Endothelial cell of umbilical vein (primary cell): Measurements from ENCODE around the gene VTI1A. TPM values are rescaled to one million over a fixed set of nuclear protein-coding genes. Genes with fewer than 3 reads are reported as not detected.

Source experiments
- BruUV-seq: library from RNA; stranded (reverse); fragments of 400-500 nt; replicated peaks from 2 replicates; lab custom pipeline; 2021; lab: Mats Ljungman, UMichigan
- CTCF ChIA-PET: fragments of 300-600, 350-600 bp; sonication (Branson Sonifier 250); formaldehyde crosslinking; loops from one replicate; lab custom pipeline; 2021; ENCODE audit warnings: antibody characterized with exemption, inconsistent platforms; lab: Charles Lee
- POLR2A ChIA-PET: fragments of 300-600, 350-600 bp; sonication (Branson Sonifier 250); formaldehyde crosslinking; loops from one replicate; lab custom pipeline; 2021; ENCODE audit warnings: antibody characterized with exemption, inconsistent platforms; lab: Charles Lee
- DNase-seq: peaks from one replicate; pipeline ENCODE4 v3.0.0-alpha.2; 2011; ENCODE audit warnings: low read depth, low spot score
- FAIRE-seq: peaks from 2 replicates; lab custom pipeline; 2011; peaks lifted over from hg19 to GRCh38; lab: Jason Lieb, UNC
- H2AFZ ChIP-seq: 2 replicates; pipeline ENCODE4 v1.6.0; 2012; ENCODE audit warnings: low read depth, low read length, control low read depth, inconsistent platforms
- H3K27ac ChIP-seq: 2 replicates; pipeline ENCODE4 v1.5.1; 2011; ENCODE audit warnings: low read depth, mild to moderate bottlenecking, control low read depth, low read length, moderate library complexity; ENCODE audit not compliant: insufficient read depth
- H3K27me3 ChIP-seq, 2 experiments: 2 replicates each; pipeline versions ENCODE4 v1.6.0 to v1.6.1; 2011; ENCODE audit warnings: low read length in 2 of 2, mixed read lengths in 1 of 2; ENCODE audit not compliant: control insufficient read depth in 2 of 2, insufficient read depth in 2 of 2
- H3K36me3 ChIP-seq, 2 experiments: 2 replicates in 1 of 2; 3 replicates in 1 of 2; pipeline ENCODE4 v1.5.1; 2011; ENCODE audit warnings: low read length in 2 of 2, mild to moderate bottlenecking in 1 of 2, moderate library complexity in 1 of 2; ENCODE audit not compliant: control insufficient read depth in 2 of 2, insufficient read depth in 2 of 2; ENCODE audit errors: extremely low read depth in 1 of 2
- H3K4me1 ChIP-seq: 3 replicates; pipeline ENCODE4 v1.5.1; 2011; ENCODE audit warnings: mild to moderate bottlenecking, low read length; ENCODE audit not compliant: control insufficient read depth, insufficient read depth; ENCODE audit errors: extremely low read depth
- H3K4me2 ChIP-seq: 2 replicates; pipeline ENCODE4 v1.6.1; 2011; ENCODE audit warnings: low read length, control low read depth, mixed read lengths; ENCODE audit not compliant: insufficient read depth
- H3K4me3 ChIP-seq, 3 experiments: fragments of 200-600 bp in 1 of 3; sonication (generic), shearing (Covaris generic) in 1 of 3; replicated peaks in 1 of 3; 2 replicates each; pipeline ENCODE4 v1.5.1; 2011 to 2016; ENCODE audit warnings: control low read depth in 3 of 3, low read length in 3 of 3, mild to moderate bottlenecking in 2 of 3, inconsistent platforms in 1 of 3, low read depth in 1 of 3, moderate library complexity in 1 of 3; ENCODE audit not compliant: insufficient read depth in 1 of 3
- H3K79me2 ChIP-seq: 2 replicates; pipeline ENCODE4 v1.6.0; 2012; ENCODE audit warnings: low read length, inconsistent platforms; ENCODE audit not compliant: control insufficient read depth, insufficient read depth
- H3K9ac ChIP-seq: replicated peaks from 2 replicates; pipeline ENCODE3; 2011; ENCODE audit warnings: low read length, control low read depth; ENCODE audit not compliant: insufficient read depth; ENCODE audit errors: extremely low read depth
- H3K9me1 ChIP-seq: replicated peaks from 3 replicates; pipeline ENCODE4 v1.6.0; 2011; ENCODE audit warnings: mild to moderate bottlenecking, low read length; ENCODE audit not compliant: control insufficient read depth, insufficient read depth; ENCODE audit errors: extremely low read depth
- H3K9me3 ChIP-seq: replicated peaks from 2 replicates; pipeline ENCODE4 v1.5.1; 2012; ENCODE audit warnings: low read length, inconsistent platforms; ENCODE audit not compliant: control insufficient read depth, insufficient read depth
- H4K20me1 ChIP-seq: replicated peaks from 2 replicates; pipeline ENCODE3; 2011; ENCODE audit warnings: mild to moderate bottlenecking, low read length; ENCODE audit not compliant: control insufficient read depth, insufficient read depth; ENCODE audit errors: extremely low read depth
- MAX ChIP-seq: IDR thresholded peaks from 2 replicates; pipeline ENCODE4 v1.6.1; 2011; ENCODE audit not compliant: insufficient read depth, insufficient read length
- dilution Hi-C: fragments of 300-500 bp; cut with MboI; formaldehyde crosslinking; loops from one replicate; pipeline ENCODE4 v1.15.0; 2019; ENCODE audit warnings: low sequenced_read_pairs; ENCODE audit not compliant: extremely low pct_ligation_motif_present
- intact Hi-C: fragments of 100-400 bp; cut with micrococcal nuclease; formaldehyde crosslinking; loops from one replicate; pipeline ENCODE4 v1.10.0; 2022
- polyA plus RNA-seq, 4 experiments: library from polyadenylated mRNA; depleted of rRNA in 3 of 4; stranded (reverse) in 3 of 4; unstranded in 1 of 4; fragments of >200 nt; gene quantifications; 2 replicates each; pipeline versions ENCODE4 v1.2.1 to v1.2.3, GENCODE V29; 2011 to 2012; ENCODE audit warnings: missing spikeins in 1 of 4
- total RNA-seq: library from RNA; stranded (reverse); gene quantifications from 2 replicates; pipeline ENCODE4 v1.2.3, GENCODE V29; 2021
- TF ChIP-seq, protein P1 (sequence below), 2 donors: IDR thresholded peaks; 1 replicate in 1 of 2; 2 replicates in 1 of 2; pipeline ENCODE4 v1.5.1; 2011; ENCODE audit warnings: low read length in 2 of 2, mild to moderate bottlenecking in 2 of 2, moderate library complexity in 2 of 2, control low read depth in 1 of 2, inconsistent platforms in 1 of 2, low read depth in 1 of 2; ENCODE audit not compliant: insufficient read depth in 1 of 2; ENCODE audit errors: extremely low read depth in 1 of 2

Gene VTI1A
- total and polyA plus RNA-seq, 2 donors (not counting 3 experiments of a cell fraction or from before 2014, with no cell fraction given), result 10.8 to 35.6 TPM

DNA sequence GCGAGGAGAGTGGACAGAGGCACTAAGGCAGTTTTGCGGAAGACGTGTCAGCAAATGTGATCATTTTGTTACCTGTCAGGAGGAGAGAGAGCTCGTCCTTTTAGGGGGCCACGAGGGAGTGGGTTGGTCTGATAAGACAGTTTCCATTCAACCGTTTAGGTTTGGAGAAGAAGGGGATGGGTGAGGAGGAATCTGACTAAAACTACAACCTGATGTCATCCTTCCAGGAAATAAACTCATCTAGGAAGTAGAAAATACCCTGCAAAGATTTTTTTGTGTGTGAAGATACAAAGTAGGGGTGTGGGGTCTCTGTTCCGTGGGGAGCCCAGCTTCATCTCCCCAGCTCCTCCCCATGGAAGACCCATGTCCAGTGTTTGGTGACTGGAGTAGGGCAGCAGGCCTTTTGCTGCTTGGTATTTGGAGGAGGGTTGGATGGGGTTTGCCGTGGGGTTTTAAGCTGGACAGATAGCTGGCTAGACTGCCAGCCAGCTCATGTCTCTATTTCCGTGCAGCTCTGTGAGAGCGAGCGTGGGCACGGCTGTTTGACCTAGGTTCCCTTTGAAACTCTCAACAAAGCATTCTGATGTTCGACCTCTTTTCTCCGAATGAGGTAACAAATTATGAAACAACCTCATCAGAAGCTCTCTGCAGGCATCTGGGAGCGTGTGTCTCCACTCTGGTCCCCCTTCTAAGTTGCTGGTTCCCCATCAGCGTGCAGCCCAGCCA lies 367.0 kb downstream of the VTI1A start:
- H3K9ac ChIP-seq, result no peak overlapping the region
- H4K20me1 ChIP-seq, result no peaks in the 10 kb centered on the region
- CTCF ChIA-PET, result no interaction called here
- intact Hi-C loops, result loop anchor here (5.0 to 10.0 kb wide), 2 partner anchors 138 to 571 kb away; partner anchors contain the start of gene TCF7L2
- H3K27ac ChIP-seq, result no peak overlapping the region
- H3K4me3 ChIP-seq, result no peak overlapping the region
- POLR2A ChIA-PET, result no interaction called here
- no peaks in the 10 kb centered on the region for H3K27me3 ChIP-seq
- FAIRE-seq, result no peak
- H3K4me2 ChIP-seq, result no peak overlapping the region
- H3K4me1 ChIP-seq, result peaks cover 13% of the 10 kb centered on the region
- BruUV-seq, result no TSS peak
- DNase-seq, result no peak
- no peaks in the 10 kb centered on the region for H3K36me3 ChIP-seq
- H2AFZ ChIP-seq, result no peak overlapping the region
- dilution Hi-C loops, result no loop called here
- H3K9me3 ChIP-seq, result no peaks in the 10 kb centered on the region
- no peaks in the 10 kb centered on the region for H3K79me2 ChIP-seq
- H3K9me1 ChIP-seq, result no peaks in the 10 kb centered on the region
- no peak for TF ChIP-seq MAX
- TF ChIP-seq, protein P1, sequence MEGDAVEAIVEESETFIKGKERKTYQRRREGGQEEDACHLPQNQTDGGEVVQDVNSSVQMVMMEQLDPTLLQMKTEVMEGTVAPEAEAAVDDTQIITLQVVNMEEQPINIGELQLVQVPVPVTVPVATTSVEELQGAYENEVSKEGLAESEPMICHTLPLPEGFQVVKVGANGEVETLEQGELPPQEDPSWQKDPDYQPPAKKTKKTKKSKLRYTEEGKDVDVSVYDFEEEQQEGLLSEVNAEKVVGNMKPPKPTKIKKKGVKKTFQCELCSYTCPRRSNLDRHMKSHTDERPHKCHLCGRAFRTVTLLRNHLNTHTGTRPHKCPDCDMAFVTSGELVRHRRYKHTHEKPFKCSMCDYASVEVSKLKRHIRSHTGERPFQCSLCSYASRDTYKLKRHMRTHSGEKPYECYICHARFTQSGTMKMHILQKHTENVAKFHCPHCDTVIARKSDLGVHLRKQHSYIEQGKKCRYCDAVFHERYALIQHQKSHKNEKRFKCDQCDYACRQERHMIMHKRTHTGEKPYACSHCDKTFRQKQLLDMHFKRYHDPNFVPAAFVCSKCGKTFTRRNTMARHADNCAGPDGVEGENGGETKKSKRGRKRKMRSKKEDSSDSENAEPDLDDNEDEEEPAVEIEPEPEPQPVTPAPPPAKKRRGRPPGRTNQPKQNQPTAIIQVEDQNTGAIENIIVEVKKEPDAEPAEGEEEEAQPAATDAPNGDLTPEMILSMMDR (IDR thresholded peaks at IDR 0.05; ENCODE audit: extremely low read depth in 1 of 2, insufficient read depth in 1 of 2, low read depth in 1 of 2, low read length in 2 of 2), result no peak
